Neural cell (in vitro differentiated cells): Measurements from ENCODE around the gene SIX5. TPM values are rescaled to one million over a fixed set of nuclear protein-coding genes. Genes with fewer than 3 reads are reported as not detected.

Experiments used
- H2AFZ ChIP-seq: fragments of 200-600, 300-800 bp; sonication (generic), shearing (Covaris generic); 2 replicates; pipeline ENCODE4 v1.6.0; 2014; ENCODE audit warnings: low read depth, mild to moderate bottlenecking, antibody characterized with exemption, low read length, moderate library complexity
- H3F3A ChIP-seq: fragments of 200-600 bp; shearing (Covaris generic); 2 replicates; pipeline ENCODE4 v1.6.1; 2016; ENCODE audit warnings: mild to moderate bottlenecking, moderate library complexity, mixed read lengths, antibody characterized with exemption, low read length; ENCODE audit not compliant: insufficient read depth, poor library complexity, severe bottlenecking
- H3K27ac ChIP-seq: fragments of 200-600, 300-800 bp; sonication (generic), shearing (Covaris generic); 2 replicates; pipeline ENCODE4 v1.5.1; 2014; ENCODE audit warnings: mild to moderate bottlenecking, low read length, moderate library complexity
- H3K27me3 ChIP-seq: fragments of 300-800, 200-600 bp; sonication (generic), shearing (Covaris generic); 2 replicates; pipeline ENCODE4 v1.6.0; 2014; ENCODE audit warnings: mild to moderate bottlenecking, low read depth, low read length, moderate library complexity; ENCODE audit not compliant: insufficient read depth
- H3K36me3 ChIP-seq: fragments of 300-800, 200-600 bp; sonication (generic), shearing (Covaris generic); 2 replicates; pipeline ENCODE4 v1.5.1; 2014; ENCODE audit warnings: mild to moderate bottlenecking, antibody characterized with exemption, low read length, moderate library complexity; ENCODE audit not compliant: insufficient read depth
- H3K4me2 ChIP-seq: fragments of 300-800, 200-600 bp; sonication (generic), shearing (Covaris generic); 2 replicates; pipeline ENCODE4 v1.6.0; 2014; ENCODE audit warnings: mild to moderate bottlenecking, low read length
- H3K4me3 ChIP-seq: fragments of 300-800, 200-600 bp; sonication (generic), shearing (Covaris generic); 2 replicates; pipeline ENCODE4 v1.5.1; 2014; ENCODE audit warnings: mild to moderate bottlenecking, low read length, moderate library complexity
- H3K79me2 ChIP-seq: fragments of 200-600 bp; shearing (Covaris generic); replicated peaks from 2 replicates; pipeline ENCODE4 v1.6.0; 2014; ENCODE audit warnings: mild to moderate bottlenecking, low read length, moderate library complexity; ENCODE audit not compliant: insufficient read depth
- H3K9ac ChIP-seq: fragments of 300-800, 200-600 bp; sonication (generic), shearing (Covaris generic); 2 replicates; pipeline ENCODE4 v1.6.1; 2016; ENCODE audit warnings: mild to moderate bottlenecking, low read length, mixed read lengths
- H3K9me2 ChIP-seq: fragments of 200-600 bp; shearing (Covaris generic); 2 replicates; pipeline ENCODE4 v1.6.1; 2016; ENCODE audit warnings: mild to moderate bottlenecking, low read length, mixed read lengths; ENCODE audit not compliant: insufficient read depth
- H3K9me3 ChIP-seq: fragments of 200-600, 300-800 bp; sonication (generic), shearing (Covaris generic); 2 replicates; pipeline ENCODE4 v1.6.1; 2016; ENCODE audit warnings: mild to moderate bottlenecking, mixed run types, low read length, moderate library complexity, mixed read lengths
- H4K20me1 ChIP-seq: fragments of 200-600 bp; shearing (Covaris generic); 2 replicates; pipeline ENCODE4 v1.6.1; 2016; ENCODE audit warnings: mild to moderate bottlenecking, mixed run types; ENCODE audit not compliant: insufficient read depth
- CTCF ChIP-seq: fragments of 450-650 bp; IDR thresholded peaks from 2 replicates; pipeline ENCODE4 v1.5.1; 2014; ENCODE audit warnings: antibody characterized with exemption, mild to moderate bottlenecking, moderate library complexity; ENCODE audit not compliant: poor library complexity, severe bottlenecking
- EP300 ChIP-seq: fragments of 450-650 bp; conservative IDR thresholded peaks from 2 replicates; pipeline ENCODE4 v1.6.1; 2014; ENCODE audit warnings: antibody characterized with exemption, mild to moderate bottlenecking, moderate library complexity; ENCODE audit not compliant: poor library complexity, severe bottlenecking
- MXI1 ChIP-seq: fragments of 450-650 bp; conservative IDR thresholded peaks from 2 replicates; pipeline ENCODE4 v1.6.1; 2014; ENCODE audit warnings: antibody characterized with exemption, mild to moderate bottlenecking; ENCODE audit not compliant: poor library complexity, severe bottlenecking
- POLR2AphosphoS5 ChIP-seq: IDR thresholded peaks from 2 replicates; pipeline ENCODE4 v1.6.1; 2012
- RAD21 ChIP-seq: fragments of 450-650 bp; conservative IDR thresholded peaks from 2 replicates; pipeline ENCODE4 v1.6.1; 2014; ENCODE audit warnings: antibody characterized with exemption, mild to moderate bottlenecking, moderate library complexity
- REST ChIP-seq: IDR thresholded peaks from 2 replicates; pipeline ENCODE4 v1.6.1; 2012; ENCODE audit warnings: borderline replicate concordance
- SMC3 ChIP-seq: fragments of 450-650 bp; conservative IDR thresholded peaks from 2 replicates; pipeline ENCODE4 v1.6.1; 2014; ENCODE audit warnings: antibody characterized with exemption, mild to moderate bottlenecking, moderate library complexity; ENCODE audit not compliant: poor library complexity
- TAF1 ChIP-seq: IDR thresholded peaks from 2 replicates; pipeline ENCODE4 v1.6.1; 2012; ENCODE audit warnings: low read depth
- polyA plus RNA-seq: library from polyadenylated mRNA; depleted of rRNA; stranded (reverse); fragments of >200 nt; gene quantifications from 2 replicates; pipeline ENCODE4 v1.2.3, GENCODE V29; 2014

Gene SIX5
- polyA plus RNA-seq, 1 donor from 2014 or later, result not detected

GRCh38 chr19:45785781-45786532, 16.9 kb upstream of the SIX5 start:
- Histone ChIP-seq H3K9ac (no peak overlapping the region), H3K4me3 (no peak overlapping the region), H3K9me2 (no peaks in the 10 kb centered on the region), H3K27ac (no peak overlapping the region), H3K79me2 (peaks cover 7% of the 10 kb centered on the region), H3K4me2 (no peak overlapping the region), H3K9me3 (no peaks in the 10 kb centered on the region), H3K36me3 (peaks cover 6% of the 10 kb centered on the region), H2AFZ (no peak overlapping the region), H3F3A (no peaks in the 10 kb centered on the region), H4K20me1 (no peaks in the 10 kb centered on the region), H3K27me3 (no peaks in the 10 kb centered on the region)
- TF ChIP-seq MXI1, result no peak
- no peak for TF ChIP-seq SMC3
- no peak for TF ChIP-seq POLR2AphosphoS5
- TF ChIP-seq TAF1, result no peak
- TF ChIP-seq RAD21, result no peak
- no peak for TF ChIP-seq REST
- no peak for TF ChIP-seq EP300

GRCh38 chr19:45785097-45785496, 16.0 kb upstream of the SIX5 start:
- Histone ChIP-seq H4K20me1 (no peaks in the 10 kb centered on the region), H2AFZ (no peak overlapping the region), H3K9me2 (no peaks in the 10 kb centered on the region), H3K9me3 (no peaks in the 10 kb centered on the region), H3K27me3 (no peaks in the 10 kb centered on the region), H3K4me2 (no peak overlapping the region), H3K79me2 (no peaks in the 10 kb centered on the region), H3K9ac (no peak overlapping the region), H3K27ac (no peak overlapping the region), H3K36me3 (peaks cover 6% of the 10 kb centered on the region), H3F3A (no peaks in the 10 kb centered on the region), H3K4me3 (no peak overlapping the region)
- TF ChIP-seq SMC3, result no peak
- TF ChIP-seq POLR2AphosphoS5, result no peak
- TF ChIP-seq TAF1, result no peak
- TF ChIP-seq CTCF, result no peak
- TF ChIP-seq MXI1, result no peak
- TF ChIP-seq EP300, result no peak
- no peak for TF ChIP-seq RAD21
- TF ChIP-seq REST, result no peak
